ENCODE measurements around the gene SDC4. TPM values are rescaled to one million over a fixed set of nuclear protein-coding genes. Genes with fewer than 3 reads are reported as not detected.

The SDC4 gene
- total and polyA plus RNA-seq, 10 donors, result 10.4 to 56.1 (median 29.6) TPM

DNA sequence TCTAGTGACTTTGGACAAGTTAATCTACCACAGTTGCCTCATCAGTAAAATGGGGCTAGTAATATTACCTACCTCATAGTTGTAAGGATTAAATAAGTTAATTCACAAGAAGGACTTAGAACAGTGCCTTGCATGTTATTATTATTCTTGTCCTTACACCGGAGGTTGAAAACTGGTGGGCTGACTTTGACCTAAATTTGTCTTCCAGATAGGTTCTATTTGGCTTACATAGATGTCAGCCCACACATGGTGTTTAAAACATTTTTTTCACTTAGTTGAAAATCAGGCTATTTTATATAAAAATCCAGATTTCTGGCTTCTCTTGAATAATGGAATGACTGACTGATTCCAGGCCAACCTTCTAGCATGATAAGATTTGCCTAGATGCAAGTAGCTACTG lies 18.0 kb upstream of the SDC4 start:
- H3K9me3 ChIP-seq, result no peaks in the 10 kb centered on the region
- no peaks in the 10 kb centered on the region for H3K27me3 ChIP-seq (replicated peaks in 1 of 7)
- TF ChIP-seq POLR2A (IDR thresholded peaks at IDR 0.05) (no peak), POLR2AphosphoS5 (IDR thresholded peaks at IDR 0.05) (no peak)
- TF ChIP-seq, protein P1, sequence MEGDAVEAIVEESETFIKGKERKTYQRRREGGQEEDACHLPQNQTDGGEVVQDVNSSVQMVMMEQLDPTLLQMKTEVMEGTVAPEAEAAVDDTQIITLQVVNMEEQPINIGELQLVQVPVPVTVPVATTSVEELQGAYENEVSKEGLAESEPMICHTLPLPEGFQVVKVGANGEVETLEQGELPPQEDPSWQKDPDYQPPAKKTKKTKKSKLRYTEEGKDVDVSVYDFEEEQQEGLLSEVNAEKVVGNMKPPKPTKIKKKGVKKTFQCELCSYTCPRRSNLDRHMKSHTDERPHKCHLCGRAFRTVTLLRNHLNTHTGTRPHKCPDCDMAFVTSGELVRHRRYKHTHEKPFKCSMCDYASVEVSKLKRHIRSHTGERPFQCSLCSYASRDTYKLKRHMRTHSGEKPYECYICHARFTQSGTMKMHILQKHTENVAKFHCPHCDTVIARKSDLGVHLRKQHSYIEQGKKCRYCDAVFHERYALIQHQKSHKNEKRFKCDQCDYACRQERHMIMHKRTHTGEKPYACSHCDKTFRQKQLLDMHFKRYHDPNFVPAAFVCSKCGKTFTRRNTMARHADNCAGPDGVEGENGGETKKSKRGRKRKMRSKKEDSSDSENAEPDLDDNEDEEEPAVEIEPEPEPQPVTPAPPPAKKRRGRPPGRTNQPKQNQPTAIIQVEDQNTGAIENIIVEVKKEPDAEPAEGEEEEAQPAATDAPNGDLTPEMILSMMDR (IDR thresholded peaks at IDR 0.05 in 8 of 11, conservative IDR thresholded peaks at IDR 0.05 in 3 of 11), result no peak
- H3K27ac ChIP-seq, result no peak overlapping the region
- no peak for DNase-seq
- intact Hi-C loops (cut with DNase I; ENCODE audit: low total_unique reads), result no loop called here
- H3K4me3 ChIP-seq, result no peak overlapping the region
- H3K4me1 ChIP-seq, result peaks cover 31 to 96% (median 71%) of the 10 kb centered on the region in 6 donors
- H3K36me3 ChIP-seq, result peaks cover 0 to 57% (median 30%) of the 10 kb centered on the region in 6 donors
- 89 to 94% (median 92%) methylated on average over 1 of the region's 1 CpG for WGBS, 5 donors

DNA sequence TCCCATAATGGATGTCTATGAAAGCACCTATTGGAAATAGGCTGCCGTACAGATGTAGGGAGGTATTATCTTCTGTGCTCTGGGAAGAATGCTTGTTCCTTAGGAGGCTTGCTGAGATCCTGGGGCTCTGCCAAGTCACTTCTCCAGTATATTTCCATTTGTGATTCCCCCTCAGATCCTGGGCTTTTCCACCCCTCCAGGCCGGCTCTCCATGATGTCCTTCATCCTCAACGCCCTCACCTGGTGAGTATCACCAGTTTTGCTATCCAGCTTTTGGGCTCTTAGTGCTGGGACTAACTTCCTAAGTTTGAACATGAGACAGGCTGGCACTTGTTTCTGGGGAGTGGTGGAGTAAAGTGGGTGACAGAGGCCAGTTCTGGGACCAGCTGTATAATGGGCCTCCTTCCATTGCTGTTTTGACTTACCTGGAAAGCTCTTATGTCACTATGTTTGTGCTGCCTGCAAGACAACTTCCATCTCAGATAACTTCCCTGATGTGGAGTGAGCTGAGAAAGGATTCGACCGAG lies 17.3 kb upstream of the SDC4 start:
- Histone ChIP-seq H3K4me3 (no peak overlapping the region), H3K36me3 (peaks cover 0 to 50% (median 30%) of the 10 kb centered on the region in 6 donors), H3K27ac (no peak overlapping the region), H3K27me3 (replicated peaks in 1 of 7) (no peaks in the 10 kb centered on the region), H3K9me3 (no peaks in the 10 kb centered on the region), H3K4me1 (peaks cover 31 to 96% (median 74%) of the 10 kb centered on the region in 6 donors)
- intact Hi-C loops (cut with DNase I; ENCODE audit: low total_unique reads), result no loop called here
- no peak for TF ChIP-seq POLR2A (IDR thresholded peaks at IDR 0.05)
- TF ChIP-seq, protein P1 (IDR thresholded peaks at IDR 0.05 in 8 of 11, conservative IDR thresholded peaks at IDR 0.05 in 3 of 11), result no peak
- TF ChIP-seq POLR2AphosphoS5 (IDR thresholded peaks at IDR 0.05), result no peak
- 91 to 94% (median 94%) methylated on average over 5 of the region's 5 CpGs for WGBS, 5 donors
- DNase-seq, result no peak

DNA sequence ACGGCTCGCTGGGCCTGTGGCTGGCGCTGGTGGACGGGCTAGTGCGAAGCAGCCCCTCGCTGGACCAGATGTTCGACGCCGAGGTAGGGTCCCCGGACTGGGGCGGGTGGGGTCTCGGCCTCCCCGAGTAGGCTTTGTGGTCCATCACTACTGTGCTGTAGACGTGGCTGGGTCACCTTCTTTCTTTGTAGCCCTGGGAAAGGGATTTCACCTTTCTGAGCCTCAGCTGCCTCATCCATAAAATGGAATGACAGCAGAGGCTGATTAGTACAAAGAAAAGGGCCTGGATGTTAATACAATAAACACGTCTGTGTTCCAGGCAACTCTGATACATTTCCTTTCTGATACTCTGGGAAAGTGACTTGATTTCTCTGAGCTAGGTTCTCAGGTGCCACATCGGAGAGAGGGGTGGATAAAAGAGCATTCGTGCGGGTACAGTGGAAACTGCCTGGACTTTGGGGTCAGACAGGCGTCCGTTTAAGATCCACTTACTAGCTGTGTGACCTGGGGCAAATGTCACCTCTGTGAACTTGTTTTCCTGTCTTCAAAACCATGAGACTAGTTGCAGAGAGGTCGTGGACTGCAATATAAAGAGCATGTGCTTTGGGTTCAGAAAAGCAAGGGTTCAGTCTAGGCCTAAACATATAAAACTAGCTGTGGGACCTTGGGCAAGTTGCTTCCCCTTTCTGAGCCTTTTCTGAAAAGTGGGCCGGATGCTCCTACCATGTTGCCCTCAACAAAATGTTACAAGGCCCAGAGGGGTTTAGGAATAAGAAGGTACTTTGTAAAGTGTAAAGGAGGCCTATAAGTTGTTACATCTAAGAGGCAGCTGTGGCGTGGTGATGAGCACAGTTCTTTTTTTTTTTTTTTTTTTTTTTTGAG lies 15.6 kb upstream of the SDC4 start:
- Histone ChIP-seq H3K9me3 (no peaks in the 10 kb centered on the region), H3K4me3 (peak overlapping the region; percentile 58 to 93 (median 80)), H3K27me3 (replicated peaks in 1 of 7) (no peaks in the 10 kb centered on the region), H3K27ac (peak overlapping the region; percentile 93 to 98 (median 96)), H3K4me1 (peaks cover 28 to 95% (median 76%) of the 10 kb centered on the region in 6 donors), H3K36me3 (peaks cover 0 to 41% (median 30%) of the 10 kb centered on the region in 6 donors)
- no peak for DNase-seq
- WGBS, 5 donors, result 20 to 63% (median 25%) methylated on average over 9 to 23 of the region's 23 CpGs
- TF ChIP-seq POLR2A (IDR thresholded peaks at IDR 0.05), result no peak
- TF ChIP-seq POLR2AphosphoS5 (IDR thresholded peaks at IDR 0.05), result no peak
- TF ChIP-seq, protein P1 (IDR thresholded peaks at IDR 0.05 in 8 of 11, conservative IDR thresholded peaks at IDR 0.05 in 3 of 11), result no peak
- intact Hi-C loops (cut with DNase I; ENCODE audit: low total_unique reads), result no loop called here

All from spleen (tissue), 11 donors.